ENCODE results near the gene DNAJC11. TPM values are rescaled to one million over a fixed set of nuclear protein-coding genes. Genes with fewer than 3 reads are reported as not detected.

DNAJC11 gene
- total RNA-seq, 3 donors from 2014 or later, result 23.0 to 30.5 (median 25.6) TPM

- Histone ChIP-seq H3K4me3 (no peak overlapping the region), H3K36me3 (no peaks in the 10 kb centered on the region), H3K9me3 (no peaks in the 10 kb centered on the region), H3K4me1 (no peaks in the 10 kb centered on the region), H3K27ac (no peak overlapping the region), H3K27me3 (no peaks in the 10 kb centered on the region)
- no peak for DNase-seq (ENCODE audit: low spot score in 2 of 2)
- intact Hi-C loops (cut with DNase I; ENCODE audit: low total_unique reads), result no loop called here
- TF ChIP-seq, protein P1, sequence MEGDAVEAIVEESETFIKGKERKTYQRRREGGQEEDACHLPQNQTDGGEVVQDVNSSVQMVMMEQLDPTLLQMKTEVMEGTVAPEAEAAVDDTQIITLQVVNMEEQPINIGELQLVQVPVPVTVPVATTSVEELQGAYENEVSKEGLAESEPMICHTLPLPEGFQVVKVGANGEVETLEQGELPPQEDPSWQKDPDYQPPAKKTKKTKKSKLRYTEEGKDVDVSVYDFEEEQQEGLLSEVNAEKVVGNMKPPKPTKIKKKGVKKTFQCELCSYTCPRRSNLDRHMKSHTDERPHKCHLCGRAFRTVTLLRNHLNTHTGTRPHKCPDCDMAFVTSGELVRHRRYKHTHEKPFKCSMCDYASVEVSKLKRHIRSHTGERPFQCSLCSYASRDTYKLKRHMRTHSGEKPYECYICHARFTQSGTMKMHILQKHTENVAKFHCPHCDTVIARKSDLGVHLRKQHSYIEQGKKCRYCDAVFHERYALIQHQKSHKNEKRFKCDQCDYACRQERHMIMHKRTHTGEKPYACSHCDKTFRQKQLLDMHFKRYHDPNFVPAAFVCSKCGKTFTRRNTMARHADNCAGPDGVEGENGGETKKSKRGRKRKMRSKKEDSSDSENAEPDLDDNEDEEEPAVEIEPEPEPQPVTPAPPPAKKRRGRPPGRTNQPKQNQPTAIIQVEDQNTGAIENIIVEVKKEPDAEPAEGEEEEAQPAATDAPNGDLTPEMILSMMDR (IDR thresholded peaks at IDR 0.05), result no peak
- TF ChIP-seq POLR2A (IDR thresholded peaks at IDR 0.05) (no peak), POLR2AphosphoS5 (IDR thresholded peaks at IDR 0.05) (no peak)
Measured at GRCh38 chr1:6694121-6694713, 7.4 kb downstream of the DNAJC11 start.

DNA sequence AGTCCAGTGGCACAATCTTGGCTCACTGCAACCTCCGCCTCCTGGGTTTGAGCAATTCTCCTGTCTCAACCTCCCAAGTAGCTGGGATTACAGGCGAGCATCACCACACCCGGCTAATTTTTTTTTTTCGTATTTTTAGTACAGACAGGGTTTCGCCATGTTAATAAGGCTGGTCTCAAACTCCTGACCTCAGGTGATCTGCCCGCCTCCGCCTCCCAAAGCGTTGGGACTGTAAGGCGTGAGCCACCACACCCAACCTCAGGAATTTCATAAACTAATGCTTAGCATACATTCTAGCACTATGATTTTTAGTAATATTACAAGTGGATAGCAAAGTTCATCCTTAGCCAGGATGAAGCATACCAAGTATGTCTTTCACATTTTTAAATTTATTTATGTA lies 8.7 kb downstream of the DNAJC11 start:
- Histone ChIP-seq H3K9me3 (no peaks in the 10 kb centered on the region), H3K27me3 (no peaks in the 10 kb centered on the region), H3K4me3 (no peak overlapping the region), H3K4me1 (no peaks in the 10 kb centered on the region), H3K27ac (no peak overlapping the region), H3K36me3 (no peaks in the 10 kb centered on the region)
- TF ChIP-seq POLR2AphosphoS5 (IDR thresholded peaks at IDR 0.05), result no peak
- TF ChIP-seq, protein P1 (IDR thresholded peaks at IDR 0.05), result no peak
- no peak for TF ChIP-seq POLR2A (IDR thresholded peaks at IDR 0.05)
- DNase-seq (ENCODE audit: low spot score in 2 of 2), result no peak
- intact Hi-C loops (cut with DNase I; ENCODE audit: low total_unique reads), result no loop called here

DNA sequence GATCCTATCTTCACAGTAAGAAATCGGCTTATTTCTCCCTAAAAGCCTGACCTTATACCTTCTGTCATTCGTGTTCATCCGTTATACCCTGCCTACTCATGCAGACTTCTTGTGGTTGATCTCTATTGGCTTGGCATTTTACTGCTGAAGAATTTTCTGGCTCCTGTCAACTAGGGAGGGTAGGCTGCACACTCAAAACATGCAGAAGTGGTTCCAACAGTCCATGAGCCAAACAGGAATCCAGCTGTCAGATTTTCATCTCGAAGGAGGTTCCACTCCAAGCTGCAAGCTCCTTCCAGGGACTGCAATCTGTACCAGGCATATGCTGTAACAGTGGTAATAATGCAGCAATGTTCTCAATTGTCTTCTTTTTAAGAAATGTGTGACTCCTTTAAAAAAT lies 10.1 kb downstream of the DNAJC11 start:
- Histone ChIP-seq H3K36me3 (no peaks in the 10 kb centered on the region), H3K4me1 (no peaks in the 10 kb centered on the region), H3K4me3 (no peak overlapping the region), H3K27ac (no peak overlapping the region), H3K27me3 (no peaks in the 10 kb centered on the region), H3K9me3 (no peaks in the 10 kb centered on the region)
- DNase-seq (ENCODE audit: low spot score in 2 of 2), result no peak
- intact Hi-C loops (cut with DNase I; ENCODE audit: low total_unique reads), result no loop called here
- TF ChIP-seq, protein P1 (IDR thresholded peaks at IDR 0.05), result no peak
- TF ChIP-seq POLR2A (IDR thresholded peaks at IDR 0.05) (no peak), POLR2AphosphoS5 (IDR thresholded peaks at IDR 0.05) (no peak)

- Histone ChIP-seq H3K27ac (no peak overlapping the region), H3K9me3 (no peaks in the 10 kb centered on the region), H3K4me3 (no peak overlapping the region), H3K36me3 (no peaks in the 10 kb centered on the region), H3K27me3 (no peaks in the 10 kb centered on the region), H3K4me1 (no peaks in the 10 kb centered on the region)
- intact Hi-C loops (cut with DNase I; ENCODE audit: low total_unique reads), result no loop called here
- DNase-seq (ENCODE audit: low spot score in 2 of 2), result no peak
- TF ChIP-seq, protein P1 (IDR thresholded peaks at IDR 0.05), result no peak
- TF ChIP-seq POLR2A (IDR thresholded peaks at IDR 0.05), result no peak
Measured at GRCh38 chr1:6690186-6690585, 11.4 kb downstream of the DNAJC11 start.

DNA sequence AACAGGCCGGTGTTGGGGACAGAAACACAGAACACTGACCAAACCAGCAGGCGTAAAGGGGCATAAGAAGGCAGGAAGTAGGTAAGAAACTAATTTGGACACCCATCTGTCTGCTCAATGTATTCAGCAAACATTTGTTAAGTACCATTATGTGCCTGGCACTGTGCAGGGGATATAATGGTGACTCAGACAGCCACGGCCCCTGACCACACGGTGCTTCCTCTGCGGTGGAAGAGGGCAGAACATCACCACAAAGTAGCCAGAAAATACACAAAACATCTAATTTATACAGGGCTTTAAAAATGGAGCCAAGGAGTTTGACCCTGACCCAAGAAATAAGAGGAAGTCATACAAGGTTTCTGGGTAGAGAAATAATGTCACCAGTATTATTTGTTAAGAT lies 12.9 kb downstream of the DNAJC11 start:
- Histone ChIP-seq H3K4me3 (no peak overlapping the region), H3K27me3 (no peaks in the 10 kb centered on the region), H3K4me1 (no peaks in the 10 kb centered on the region), H3K9me3 (no peaks in the 10 kb centered on the region), H3K36me3 (no peaks in the 10 kb centered on the region), H3K27ac (no peak overlapping the region)
- intact Hi-C loops (cut with DNase I; ENCODE audit: low total_unique reads), result no loop called here
- TF ChIP-seq POLR2A (IDR thresholded peaks at IDR 0.05), result no peak
- no peak for TF ChIP-seq POLR2AphosphoS5 (IDR thresholded peaks at IDR 0.05)
- TF ChIP-seq, protein P1 (IDR thresholded peaks at IDR 0.05), result no peak
- DNase-seq (ENCODE audit: low spot score in 2 of 2), result no peak

Measured in breast epithelium (tissue), 4 donors.